IMR-90 (cell line): ENCODE data around the gene BTD. TPM values are rescaled to one million over a fixed set of nuclear protein-coding genes. Genes with fewer than 3 reads are reported as not detected.

Experiments
- ATAC-seq: fragments of 200-7000 bp; cut with Tn5 transposase; 2 replicates; pipeline ENCODE4 v1.9.1; 2020; ENCODE audit warnings: low read depth, mild to moderate bottlenecking, moderate library complexity
- BruUV-seq: library from RNA; stranded (reverse); fragments of 400-500 nt; replicated peaks from 2 replicates; lab custom pipeline; 2021; lab: Mats Ljungman, UMichigan
- CTCF ChIA-PET: fragments of 300-600 bp; formaldehyde crosslinking; extraction: SDS; loops from one replicate; lab custom pipeline; 2021; ENCODE audit warnings: antibody characterized with exemption; lab: Yijun Ruan, JAX
- POLR2A ChIA-PET: fragments of 300-600 bp; sonication (Branson Sonifier 250); formaldehyde crosslinking; loops from one replicate; lab custom pipeline; 2022; ENCODE audit warnings: antibody characterized with exemption; ENCODE audit not compliant: unreplicated experiment; lab: Charles Lee
- DNase-seq: peaks from one replicate; pipeline ENCODE4 v3.0.0; 2013
- H2AFZ ChIP-seq: replicated peaks from 2 replicates; pipeline ENCODE3; 2013; ENCODE audit warnings: low read length, mild to moderate bottlenecking; ENCODE audit not compliant: poor library complexity
- H2AK5ac ChIP-seq: 2 replicates; pipeline ENCODE4 v1.6.1; 2013; ENCODE audit warnings: low read depth, low read length, inconsistent platforms
- H2AK9ac ChIP-seq: replicated peaks from 2 replicates; pipeline ENCODE3; 2013; ENCODE audit warnings: mild to moderate bottlenecking, low read depth, low read length, moderate library complexity; ENCODE audit not compliant: poor library complexity
- H2BK120ac ChIP-seq: 2 replicates; pipeline ENCODE4 v1.6.1; 2013; ENCODE audit warnings: low read depth, low read length, inconsistent platforms
- H2BK15ac ChIP-seq: 3 replicates; pipeline ENCODE4 v1.6.1; 2013; ENCODE audit warnings: low read depth, low read length, inconsistent platforms
- H2BK20ac ChIP-seq: 2 replicates; pipeline ENCODE4 v1.6.1; 2013; ENCODE audit warnings: low read depth, mild to moderate bottlenecking, inconsistent platforms, low read length, moderate library complexity
- H2BK5ac ChIP-seq: 2 replicates; pipeline ENCODE4 v1.6.1; 2013; ENCODE audit warnings: mild to moderate bottlenecking, low read depth, low read length, inconsistent platforms; ENCODE audit not compliant: poor library complexity, severe bottlenecking
- H3K14ac ChIP-seq: replicated peaks from 2 replicates; pipeline ENCODE4 v1.6.1; 2013; ENCODE audit warnings: low read depth, low read length, inconsistent platforms
- H3K18ac ChIP-seq: 2 replicates; pipeline ENCODE4 v1.6.1; 2013; ENCODE audit warnings: low read depth, low read length, control low read depth
- H3K23ac ChIP-seq: 2 replicates; pipeline ENCODE4 v1.6.1; 2013; ENCODE audit warnings: low read depth, low read length, inconsistent platforms
- H3K27ac ChIP-seq: 2 replicates; pipeline ENCODE4 v1.5.1; 2013; ENCODE audit warnings: mild to moderate bottlenecking, control low read depth, low read length; ENCODE audit not compliant: insufficient read depth
- H3K27me3 ChIP-seq: 2 replicates; pipeline ENCODE4 v1.6.1; 2013; ENCODE audit warnings: low read length; ENCODE audit not compliant: control insufficient read depth, insufficient read depth
- H3K36me3 ChIP-seq: 2 replicates; pipeline ENCODE4 v1.6.1; 2013; ENCODE audit warnings: low read length, mixed read lengths; ENCODE audit not compliant: control insufficient read depth, insufficient read depth
- H3K4ac ChIP-seq: 2 replicates; pipeline ENCODE4 v1.6.1; 2013; ENCODE audit warnings: low read depth, low read length, inconsistent platforms
- H3K4me1 ChIP-seq: 2 replicates; pipeline ENCODE4 v1.6.1; 2013; ENCODE audit warnings: low read length, mixed read lengths; ENCODE audit not compliant: control insufficient read depth, insufficient read depth
- H3K4me2 ChIP-seq: 2 replicates; pipeline ENCODE4 v1.6.1; 2013; ENCODE audit warnings: low read depth, mild to moderate bottlenecking, control low read depth, low read length, moderate library complexity
- H3K4me3 ChIP-seq: 2 replicates; pipeline ENCODE4 v1.5.1; 2013; ENCODE audit warnings: low read depth, mild to moderate bottlenecking, control low read depth, low read length, moderate library complexity; ENCODE audit not compliant: insufficient read depth
- H3K56ac ChIP-seq: 2 replicates; pipeline ENCODE4 v1.6.1; 2013; ENCODE audit warnings: low read length, inconsistent platforms; ENCODE audit not compliant: insufficient read depth; ENCODE audit errors: extremely low read depth
- H3K79me1 ChIP-seq, 2 experiments: 2 replicates each; pipeline ENCODE4 v1.6.1; 2013; ENCODE audit warnings: low read length in 2 of 2, inconsistent platforms in 1 of 2, low read depth in 1 of 2
- H3K9ac ChIP-seq: 2 replicates; pipeline ENCODE4 v1.6.1; 2013; ENCODE audit warnings: low read depth, low read length, control low read depth
- H3K9me1 ChIP-seq: 2 replicates; pipeline ENCODE4 v1.6.1; 2013; ENCODE audit warnings: low read length, inconsistent platforms; ENCODE audit not compliant: insufficient read depth
- H3K9me3 ChIP-seq: 2 replicates; pipeline ENCODE4 v1.6.1; 2013; ENCODE audit warnings: low read length; ENCODE audit not compliant: control insufficient read depth, insufficient read depth
- H4K20me1 ChIP-seq: 2 replicates; pipeline ENCODE4 v1.6.1; 2013; ENCODE audit warnings: low read length, inconsistent platforms; ENCODE audit not compliant: insufficient read depth
- H4K5ac ChIP-seq: 2 replicates; pipeline ENCODE4 v1.6.1; 2013; ENCODE audit warnings: mild to moderate bottlenecking, low read depth, low read length, control low read depth
- H4K8ac ChIP-seq, 2 experiments: 2 replicates each; pipeline ENCODE4 v1.6.1; 2013; ENCODE audit warnings: low read depth in 2 of 2, low read length in 2 of 2, control low read depth in 1 of 2, inconsistent platforms in 1 of 2
- H4K91ac ChIP-seq: 2 replicates; pipeline ENCODE4 v1.6.1; 2013; ENCODE audit warnings: low read depth, low read length, inconsistent platforms; ENCODE audit not compliant: insufficient read depth
- BHLHE40 ChIP-seq: fragments of 150-350 bp; IDR thresholded peaks from 2 replicates; pipeline ENCODE4 v1.6.1; 2016; ENCODE audit warnings: mild to moderate bottlenecking, low read depth, low read length
- CEBPB ChIP-seq: IDR thresholded peaks from 2 replicates; pipeline ENCODE4 v1.6.1; 2012; ENCODE audit warnings: low read depth, low read length, improper control_type of control experiment
- CTCF ChIP-seq: conservative IDR thresholded peaks from 2 replicates; pipeline ENCODE4 v1.5.1; 2012; ENCODE audit warnings: mild to moderate bottlenecking, low read depth, low read length, improper control_type of control experiment
- MAFK ChIP-seq: IDR thresholded peaks from 2 replicates; pipeline ENCODE4 v1.6.1; 2012; ENCODE audit warnings: low read depth, low read length, improper control_type of control experiment
- POLR2A ChIP-seq: IDR thresholded peaks from 2 replicates; pipeline ENCODE4 v1.6.1; 2012; ENCODE audit warnings: mild to moderate bottlenecking, low read depth, low read length
- RAD21 ChIP-seq: IDR thresholded peaks from 2 replicates; pipeline ENCODE4 v1.6.1; 2012; ENCODE audit warnings: low read length, improper control_type of control experiment
- WGBS, 2 experiments: methylation state at CpG; one replicate each; pipeline versions ENCODE4 v1.1.5 to v1.1.7; 2013; ENCODE audit warnings: missing lambda C conversion rate in 2 of 2; ENCODE audit not compliant: insufficient read length in 1 of 2; ENCODE audit errors: extremely low coverage in 2 of 2; 5-methylcytosine and 5-hydroxymethylcytosine counted together
- dilution Hi-C: fragments of 300-500 bp; cut with HindIII; formaldehyde crosslinking; loops from one replicate; pipeline ENCODE4 v1.14.3; 2018; ENCODE audit warnings: low sequenced_read_pairs; ENCODE audit not compliant: unreplicated experiment
- in situ Hi-C: fragments of 300-500 bp; cut with MboI; formaldehyde crosslinking; loops from 3 replicates; pipeline ENCODE4 v1.14.3; 2019; ENCODE audit warnings: low sequenced_read_pairs, inconsistent platforms, mixed read lengths
- intact Hi-C: fragments of 100-400 bp; cut with micrococcal nuclease; formaldehyde crosslinking; loops from 2 replicates; pipeline ENCODE4 v1.10.0; 2022
- polyA plus RNA-seq, 3 experiments: library from polyadenylated mRNA; depleted of rRNA; stranded (reverse); fragments of >200 nt; gene quantifications; 2 replicates each; pipeline ENCODE4 v1.2.3, GENCODE V29; 2012; ENCODE audit warnings: low replicate concordance in 1 of 3
- total RNA-seq: library from RNA; depleted of rRNA; stranded (reverse); fragments of >200 nt; gene quantifications from 2 replicates; pipeline ENCODE4 v1.2.3, GENCODE V29; 2012

BTD gene
- total and polyA plus RNA-seq, 2 of the 4 experiments (the other 2 are of a cell fraction) = 14.8 to 21.1 TPM

- peak overlapping the region; percentile 66; the same call in 1 of the 2 replicates for H3K9ac ChIP-seq
- no peak overlapping the region for H3K4me3 ChIP-seq
- DNase-seq = peak; percentile 99
- no TSS peak for BruUV-seq
- ChIA-PET CTCF (no interaction called here), POLR2A (interaction anchor here (0.5 kb wide), 1 partner anchor 152 kb away, joined by 4 read pairs; no protein-coding TSS in a partner anchor)
- in situ Hi-C loops (loop anchor here (10.0 to 25.0 kb wide), 3 partner anchors 157 to 590 kb away; no protein-coding TSS in a partner anchor), intact Hi-C loops (loop anchor here (1.0 kb wide), 2 partner anchors 11 to 16 kb away; no protein-coding TSS in a partner anchor), dilution Hi-C loops (no loop called here)
- no peaks in the 10 kb centered on the region for H3K36me3 ChIP-seq
- H2AK5ac ChIP-seq = peak overlapping the region; percentile 56
- peak overlapping the region; percentile 98 for H3K27ac ChIP-seq
- H3K23ac ChIP-seq = peak overlapping the region; percentile 66
- H4K8ac ChIP-seq = peak overlapping the region; percentile 38 to 86; a peak in 3 of 4 replicates
- H3K14ac ChIP-seq = peak overlapping the region; percentile 93
- H2BK15ac ChIP-seq = peak overlapping the region; percentile 83; the same call in 2 of the 3 replicates
- H3K9me3 ChIP-seq = no peaks in the 10 kb centered on the region
- H2AFZ ChIP-seq = peak overlapping the region; percentile 0
- ATAC-seq = peak; percentile 38
- peak overlapping the region; percentile 84 for H3K4ac ChIP-seq
- peak overlapping the region; percentile 45 for H4K5ac ChIP-seq
- peak overlapping the region; percentile 37; the same call in 1 of the 2 replicates for H3K4me2 ChIP-seq
- H4K20me1 ChIP-seq = 0 out of 2 replicates have a peak, but pooled peaks cover 3% of the 10 kb centered on the region
- WGBS, 2 experiments = 0% methylated on average over 1 of the region's 4 CpGs; no CpG with 5 or more reads in 1 of the 2 experiments
- peaks cover 32% of the 10 kb centered on the region for H3K9me1 ChIP-seq
- peak overlapping the region; percentile 79 for H2BK20ac ChIP-seq
- H2BK5ac ChIP-seq = peak overlapping the region; percentile 96
- H3K79me1 ChIP-seq = peaks cover 5 to 23% of the 10 kb centered on the region in 2 experiments
- peak overlapping the region; percentile 89 for H3K56ac ChIP-seq
- TF ChIP-seq MAFK (no peak), CTCF (no peak), POLR2A (peak; percentile 65), CEBPB (peak; percentile 40; the same call in 1 of the 2 replicates), RAD21 (peak; percentile 18; the same call in 1 of the 2 replicates), BHLHE40 (peak; percentile 47; the same call in 1 of the 2 replicates)
- peak overlapping the region; percentile 78 for H2BK120ac ChIP-seq
- peak overlapping the region; percentile 18 for H3K18ac ChIP-seq
- H2AK9ac ChIP-seq = peak overlapping the region; percentile 87
- no peaks in the 10 kb centered on the region for H3K27me3 ChIP-seq
- peak overlapping the region; percentile 89 for H4K91ac ChIP-seq
- H3K4me1 ChIP-seq = peaks cover 22% of the 10 kb centered on the region
Measured at GRCh38 chr3:15647611-15648167, 46.1 kb downstream of the BTD start.
